Spleen (tissue), 11 donors: ENCODE results near the gene CHTOP. TPM values are rescaled to one million over a fixed set of nuclear protein-coding genes. Genes with fewer than 3 reads are reported as not detected.

Experiments
- DNase-seq: peaks from one replicate; pipeline ENCODE4 v3.0.0-alpha.2; 2020
- H3K27ac ChIP-seq, 8 donors: fragments of 200-600 bp; sonication (generic) in 7 of 8; 1 replicate in 4 of 8; 2 replicates in 4 of 8; pipeline versions ENCODE4 v1.5.0 to v1.8.0; 2016 to 2021; ENCODE audit warnings: inconsistent platforms in 4 of 8, mild to moderate bottlenecking in 4 of 8, moderate library complexity in 1 of 8
- H3K27me3 ChIP-seq, 7 donors: fragments of 200-600 bp; sonication (generic) in 6 of 7; replicated peaks in 1 of 7; 1 replicate in 4 of 7; 2 replicates in 3 of 7; pipeline versions ENCODE4 v1.5.0 to v1.8.0; 2016 to 2021; ENCODE audit warnings: inconsistent platforms in 3 of 7, mild to moderate bottlenecking in 1 of 7
- H3K36me3 ChIP-seq, 6 donors: fragments of 200-600 bp; sonication (generic) in 5 of 6; 1 replicate in 4 of 6; 2 replicates in 2 of 6; pipeline versions ENCODE4 v1.5.0 to v1.8.0; 2016 to 2021; ENCODE audit warnings: inconsistent platforms in 2 of 6
- H3K4me1 ChIP-seq, 6 donors: fragments of 200-600 bp; sonication (generic) in 5 of 6; 1 replicate in 3 of 6; 2 replicates in 3 of 6; pipeline versions ENCODE4 v1.5.0 to v1.8.0; 2016 to 2021; ENCODE audit warnings: inconsistent platforms in 3 of 6
- H3K4me3 ChIP-seq, 8 donors: fragments of 200-600 bp; sonication (generic) in 7 of 8; 1 replicate in 4 of 8; 2 replicates in 4 of 8; pipeline versions ENCODE4 v1.5.0 to v1.8.0; 2016 to 2021; ENCODE audit warnings: inconsistent platforms in 4 of 8, mild to moderate bottlenecking in 4 of 8, moderate library complexity in 2 of 8
- H3K9me3 ChIP-seq, 8 donors: fragments of 200-600 bp; sonication (generic) in 7 of 8; 1 replicate in 4 of 8; 2 replicates in 4 of 8; pipeline versions ENCODE4 v1.5.0 to v1.8.0; 2016 to 2021; ENCODE audit warnings: inconsistent platforms in 4 of 8
- POLR2A ChIP-seq, 3 donors: fragments of 450-650 bp; IDR thresholded peaks; one replicate each; pipeline ENCODE4 v1.5.1; 2017; ENCODE audit warnings: antibody characterized with exemption in 3 of 3, mild to moderate bottlenecking in 1 of 3
- POLR2AphosphoS5 ChIP-seq, 3 donors: sonication (generic); formaldehyde crosslinking; IDR thresholded peaks; one replicate each; pipeline ENCODE4 v1.5.1; 2017; ENCODE audit warnings: antibody characterized with exemption in 3 of 3
- WGBS, 5 donors: extraction: QIAGEN DNeasy Blood & Tissue Kit in 3 of 5; methylation state at CpG; one replicate each; pipeline versions ENCODE4 v1.1.5 to v1.1.7; 2013 to 2018; 5-methylcytosine and 5-hydroxymethylcytosine counted together
- intact Hi-C: fragments of 100-400 bp; cut with DNase I; formaldehyde crosslinking; loops from one replicate; pipeline ENCODE4 v1.15.0; 2023; ENCODE audit warnings: low total_unique reads
- polyA plus RNA-seq, 3 donors: library from polyadenylated mRNA; stranded (reverse); fragments of 200-250 nt; gene quantifications; one replicate each; pipeline ENCODE4 v1.2.1, GENCODE V29; 2013
- total RNA-seq, 7 donors: library from RNA; depleted of rRNA in 3 of 7; stranded (reverse); fragments of >200 nt in 3 of 7; fragmentation: NEBNext Ultra II Directional in 4 of 7; extraction: Animal tissue kit (Norgen Biotek cat#: 25700) in 4 of 7; gene quantifications; one replicate each; pipeline versions ENCODE4 v1.1.0 to v1.2.1, GENCODE V29; 2016 to 2021
- TF ChIP-seq, protein P1 (sequence below), 11 experiments: fragments of 200-600 bp in 7 of 11; fragments of 450-650 bp in 4 of 11; sonication (generic) in 4 of 11; IDR thresholded peaks in 8 of 11; conservative IDR thresholded peaks in 3 of 11; 1 replicate in 7 of 11; 2 replicates in 4 of 11; pipeline versions ENCODE4 v1.4.0 to v1.8.0; 2016 to 2021; ENCODE audit warnings: antibody characterized with exemption in 11 of 11, inconsistent platforms in 4 of 11, mild to moderate bottlenecking in 1 of 11
- donor health status: healthy with polysubstance abuse.
- donor health status: DM: no; HTN: no; CAD: no; lungs with moderate emphysema.
- donor health status: DM: no; HTN: no; CAD: no.
- donor health status: Bipolar disorder and iron deficiency.
- donor health status: healthy.
- donor health status: DM: no; HTN: no; CAD: no.
- donor health status: DM: yes; HTN: yes; CAD: no.

Gene CHTOP
- total and polyA plus RNA-seq, 10 donors = 58.1 to 108 (median 84.4) TPM

GRCh38 chr1:153626477-153626903 lies 7.4 kb upstream of the CHTOP start:
- Histone ChIP-seq H3K27ac (peak overlapping the region in 7 of 8 donors; percentile 75 to 87 (median 82)), H3K36me3 (peaks cover 0 to 11% (median 0%) of the 10 kb centered on the region in 6 donors), H3K4me3 (peak overlapping the region in 7 of 8 donors; percentile 28 to 62 (median 32)), H3K4me1 (peaks cover 0 to 81% (median 32%) of the 10 kb centered on the region in 6 donors), H3K9me3 (no peaks in the 10 kb centered on the region), H3K27me3 (no peaks in the 10 kb centered on the region)
- 65 to 74% (median 72%) methylated on average over 3 of the region's 3 CpGs for WGBS, 5 donors
- intact Hi-C loops = no loop called here
- DNase-seq = no peak
- TF ChIP-seq, protein P1, sequence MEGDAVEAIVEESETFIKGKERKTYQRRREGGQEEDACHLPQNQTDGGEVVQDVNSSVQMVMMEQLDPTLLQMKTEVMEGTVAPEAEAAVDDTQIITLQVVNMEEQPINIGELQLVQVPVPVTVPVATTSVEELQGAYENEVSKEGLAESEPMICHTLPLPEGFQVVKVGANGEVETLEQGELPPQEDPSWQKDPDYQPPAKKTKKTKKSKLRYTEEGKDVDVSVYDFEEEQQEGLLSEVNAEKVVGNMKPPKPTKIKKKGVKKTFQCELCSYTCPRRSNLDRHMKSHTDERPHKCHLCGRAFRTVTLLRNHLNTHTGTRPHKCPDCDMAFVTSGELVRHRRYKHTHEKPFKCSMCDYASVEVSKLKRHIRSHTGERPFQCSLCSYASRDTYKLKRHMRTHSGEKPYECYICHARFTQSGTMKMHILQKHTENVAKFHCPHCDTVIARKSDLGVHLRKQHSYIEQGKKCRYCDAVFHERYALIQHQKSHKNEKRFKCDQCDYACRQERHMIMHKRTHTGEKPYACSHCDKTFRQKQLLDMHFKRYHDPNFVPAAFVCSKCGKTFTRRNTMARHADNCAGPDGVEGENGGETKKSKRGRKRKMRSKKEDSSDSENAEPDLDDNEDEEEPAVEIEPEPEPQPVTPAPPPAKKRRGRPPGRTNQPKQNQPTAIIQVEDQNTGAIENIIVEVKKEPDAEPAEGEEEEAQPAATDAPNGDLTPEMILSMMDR (IDR thresholded peaks at IDR 0.05 in 8 of 11, conservative IDR thresholded peaks at IDR 0.05 in 3 of 11) = no peak
- TF ChIP-seq POLR2AphosphoS5 (IDR thresholded peaks at IDR 0.05) = no peak
- TF ChIP-seq POLR2A (IDR thresholded peaks at IDR 0.05) = no peak

DNA sequence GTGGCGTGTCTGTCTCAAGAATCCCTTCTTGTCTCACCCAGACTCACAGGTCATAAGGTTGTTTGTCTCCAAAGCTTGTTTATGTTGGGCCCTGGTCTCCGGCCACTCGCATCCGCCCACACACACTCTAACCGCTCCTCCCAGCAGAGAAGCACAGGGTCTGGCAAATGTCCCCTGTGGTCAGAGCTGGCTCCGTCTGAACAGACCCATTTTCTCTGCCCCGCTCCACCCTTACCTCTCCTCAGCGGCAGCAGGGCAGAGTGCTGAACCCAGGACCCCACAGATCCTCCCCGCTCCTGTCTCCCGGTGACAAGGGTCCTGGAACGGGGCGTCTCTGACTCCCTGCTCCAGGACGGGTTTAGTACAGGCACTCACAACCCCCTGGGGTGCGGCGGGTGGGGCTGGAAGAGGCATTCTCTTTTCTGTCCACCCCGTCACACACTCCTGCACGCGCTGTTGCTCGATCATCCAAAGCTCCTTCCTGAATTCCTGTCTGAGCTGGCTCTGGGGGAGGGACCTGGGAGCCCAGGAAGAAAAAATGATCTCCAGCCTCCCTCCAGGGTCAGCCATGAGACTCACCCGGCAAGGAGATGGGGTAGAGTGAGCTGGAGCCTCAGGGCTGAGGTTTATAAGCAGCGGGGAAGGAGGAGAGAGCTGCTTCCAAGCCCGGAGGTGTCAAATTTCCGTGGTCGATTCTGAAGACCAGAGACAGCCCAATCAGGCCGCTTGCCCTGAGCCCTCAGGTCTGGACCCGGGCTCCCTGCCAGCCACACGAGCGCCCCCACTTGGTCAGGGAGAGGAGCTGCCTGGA lies 6.8 kb upstream of the CHTOP start, which contains the start of gene S100A13:
S100A13 (minus strand) TSS at position 602 of the 811 bp plus-strand sequence. CDS start 1,033 bp downstream, outside the sequence.
- TF ChIP-seq, protein P1 (IDR thresholded peaks at IDR 0.05 in 8 of 11, conservative IDR thresholded peaks at IDR 0.05 in 3 of 11) = peak in 8 of 11 experiments; percentile 23 to 51 (median 38)
- TF ChIP-seq POLR2A (IDR thresholded peaks at IDR 0.05) (no peak), POLR2AphosphoS5 (IDR thresholded peaks at IDR 0.05) (peak; percentile 63 to 81 (median 66))
- Histone ChIP-seq H3K36me3 (peaks cover 0 to 11% (median 0%) of the 10 kb centered on the region in 6 donors), H3K27ac (peak within 1 kb of the TSS; percentile 62 to 87 (median 81)), H3K4me3 (peak within 1 kb of the TSS in 7 of 8 donors; percentile 28 to 62 (median 32)), H3K27me3 (no peaks in the 10 kb centered on the region), H3K4me1 (peaks cover 0 to 84% (median 32%) of the 10 kb centered on the region in 6 donors), H3K9me3 (no peaks in the 10 kb centered on the region)
- peak; percentile 85 for DNase-seq
- WGBS, 5 donors = 22 to 49% (median 39%) methylated on average over 25 to 28 of the region's 28 CpGs
- intact Hi-C loops = no loop called here

DNA sequence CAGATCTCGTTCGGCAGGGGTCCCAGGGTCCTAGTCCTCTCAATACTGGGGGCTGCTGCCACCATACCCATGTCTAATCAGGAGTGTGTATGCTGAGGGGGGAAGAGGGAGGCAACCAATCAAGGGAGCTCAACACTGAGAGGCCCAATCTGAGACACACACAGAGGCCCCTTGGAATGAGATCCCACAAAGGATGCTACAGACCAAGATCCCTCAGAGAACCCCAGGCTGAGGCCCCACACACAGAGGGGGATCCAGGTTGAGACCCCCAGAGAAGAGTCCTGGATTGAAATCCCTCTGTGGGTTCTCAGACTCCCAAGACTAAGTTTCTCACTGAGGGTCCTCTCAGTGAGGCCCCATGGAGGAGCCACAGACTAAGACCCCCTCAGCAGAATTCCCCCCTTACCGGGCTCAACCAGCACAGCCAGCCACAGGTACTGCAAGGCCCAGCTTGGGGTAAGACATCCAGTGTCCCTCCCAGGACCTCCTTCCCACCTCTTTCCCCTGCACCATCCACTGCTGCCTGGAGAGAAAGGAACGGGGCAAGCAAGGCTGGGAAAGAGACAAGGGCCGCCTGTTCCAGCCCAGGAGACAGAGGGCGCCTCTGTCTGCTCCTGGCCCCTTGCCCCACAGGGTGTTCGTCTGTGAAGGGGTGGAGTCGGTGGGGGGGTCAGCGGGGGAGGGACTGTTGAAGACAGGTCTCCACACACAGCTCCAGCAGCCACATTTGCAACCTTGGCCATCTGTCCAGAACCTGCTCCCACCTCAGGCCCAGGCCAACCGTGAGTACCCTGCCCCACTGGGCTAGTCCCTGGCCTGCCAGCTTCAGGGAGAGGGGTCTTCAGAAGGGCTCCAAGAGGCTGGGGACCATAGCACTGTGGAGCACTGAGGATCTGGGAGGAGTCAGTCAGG lies 5.9 kb upstream of the CHTOP start, which contains the start of gene S100A1:
S100A1 (plus strand) TSS at position 720 of the 912 bp plus-strand sequence. CDS start 2,088 bp downstream, outside the sequence.
- TF ChIP-seq POLR2AphosphoS5 (IDR thresholded peaks at IDR 0.05) = no peak
- TF ChIP-seq, protein P1 (IDR thresholded peaks at IDR 0.05 in 8 of 11, conservative IDR thresholded peaks at IDR 0.05 in 3 of 11) = peak in 3 of 11 experiments; percentile 5 to 31 (median 17)
- no peak for TF ChIP-seq POLR2A (IDR thresholded peaks at IDR 0.05)
- H3K27ac ChIP-seq = peak within 1 kb of the TSS; percentile 62 to 87 (median 81)
- H3K4me3 ChIP-seq = peak within 1 kb of the TSS in 7 of 8 donors; percentile 28 to 62 (median 32)

More for the DNA sequence above, 5.9 kb upstream of the CHTOP start, which contains the start of gene S100A1:
- Histone ChIP-seq H3K4me1 (peaks cover 0 to 87% (median 31%) of the 10 kb centered on the region in 6 donors), H3K27me3 (no peaks in the 10 kb centered on the region), H3K9me3 (no peaks in the 10 kb centered on the region), H3K36me3 (peaks cover 0 to 8% (median 0%) of the 10 kb centered on the region in 6 donors)
- 70 to 87% (median 78%) methylated on average over 7 to 10 of the region's 10 CpGs for WGBS, 5 donors
- no peak for DNase-seq
- intact Hi-C loops = no loop called here
